Epithelial cell of esophagus (primary cell): ENCODE results near the gene SFXN5.

Experiments used
- DNase-seq: peaks from one replicate; pipeline ENCODE4 v3.0.0; 2010; ENCODE audit warnings: low read depth
- H3K4me3 ChIP-seq: 2 replicates; pipeline ENCODE4 v1.5.1; 2011; ENCODE audit warnings: mild to moderate bottlenecking, low read length, control low read depth
- CTCF ChIP-seq: IDR thresholded peaks from 2 replicates; pipeline ENCODE4 v1.5.1; 2011; ENCODE audit warnings: low read depth, mild to moderate bottlenecking, low read length, control low read depth, inconsistent platforms; ENCODE audit not compliant: insufficient read depth; ENCODE audit errors: missing control alignments

Gene SFXN5

GRCh38 chr2:72894514-72894913 lies 177.0 kb downstream of the SFXN5 start:
- no peak for TF ChIP-seq CTCF
- DNase-seq = peak; percentile 82
- no peak overlapping the region for H3K4me3 ChIP-seq

- no peak overlapping the region for H3K4me3 ChIP-seq
- peak; percentile 80 for TF ChIP-seq CTCF
- DNase-seq = peak; percentile 81
Observed at GRCh38 chr2:72893594-72894319, 177.8 kb downstream of the SFXN5 start.

GRCh38 chr2:72892506-72893173 lies 178.9 kb downstream of the SFXN5 start:
- peak; percentile 85 for TF ChIP-seq CTCF

More at GRCh38 chr2:72892506-72893173, 178.9 kb downstream of the SFXN5 start:
- no peak overlapping the region for H3K4me3 ChIP-seq
- DNase-seq = peak; percentile 81
